Spinal cord (tissue), 10 donors: ENCODE measurements around the gene GOLGA6L7. TPM values are rescaled to one million over a fixed set of nuclear protein-coding genes. Genes with fewer than 3 reads are reported as not detected.
"Not testable (repeated sequence)": the region's sequence is repeated elsewhere in the genome, so short reads cannot be mapped to it uniquely, and the experiment has no call there.

ENCODE experiments used
- DNase-seq, 6 donors: peaks; one replicate each; pipeline versions ENCODE4 v3.0.0 to v3.0.0-alpha.2; 2013 to 2015; ENCODE audit warnings: low spot score in 6 of 6, low read depth in 4 of 6
- H3K27ac ChIP-seq: one replicate; pipeline ENCODE4 v1.5.1; 2013; ENCODE audit warnings: low read depth, low read length, control low read depth
- H3K27me3 ChIP-seq: one replicate; pipeline ENCODE4 v1.6.1; 2013; ENCODE audit warnings: low read length; ENCODE audit not compliant: control insufficient read depth, insufficient read depth
- H3K36me3 ChIP-seq: one replicate; pipeline ENCODE4 v1.6.1; 2013; ENCODE audit warnings: low read length; ENCODE audit not compliant: control insufficient read depth, insufficient read depth
- H3K4me1 ChIP-seq: one replicate; pipeline ENCODE4 v1.6.1; 2013; ENCODE audit warnings: low read length; ENCODE audit not compliant: control insufficient read depth, insufficient read depth
- H3K4me3 ChIP-seq: one replicate; pipeline ENCODE4 v1.5.1; 2013; ENCODE audit warnings: low read depth, low read length, control low read depth
- H3K9me3 ChIP-seq: one replicate; pipeline ENCODE4 v1.6.1; 2013; ENCODE audit warnings: low read length; ENCODE audit not compliant: control insufficient read depth, insufficient read depth
- WGBS: methylation state at CpG from one replicate; pipeline ENCODE4 v1.1.5; 2013; ENCODE audit warnings: missing lambda C conversion rate; ENCODE audit not compliant: insufficient coverage; 5-methylcytosine and 5-hydroxymethylcytosine counted together
- long read RNA-seq, 4 donors: transcript quantifications; one replicate each; lab custom pipeline, GENCODE V29; 2026
- polyA plus RNA-seq, 2 donors: library from polyadenylated mRNA; unstranded; fragments of 120-200 nt; gene quantifications; one replicate each; pipeline ENCODE4 v1.2.1, GENCODE V29; 2013; ENCODE audit not compliant: insufficient read length in 2 of 2
- total RNA-seq, 2 donors: library from RNA; depleted of rRNA in 1 of 2; stranded (reverse); fragments of 120-200 nt in 1 of 2; fragments of >200 nt in 1 of 2; gene quantifications; one replicate each; pipeline versions ENCODE4 v1.2.3 to v1.2.4, GENCODE V29; 2013 to 2014
- donor health status: healthy.

The GOLGA6L7 gene, protein sequence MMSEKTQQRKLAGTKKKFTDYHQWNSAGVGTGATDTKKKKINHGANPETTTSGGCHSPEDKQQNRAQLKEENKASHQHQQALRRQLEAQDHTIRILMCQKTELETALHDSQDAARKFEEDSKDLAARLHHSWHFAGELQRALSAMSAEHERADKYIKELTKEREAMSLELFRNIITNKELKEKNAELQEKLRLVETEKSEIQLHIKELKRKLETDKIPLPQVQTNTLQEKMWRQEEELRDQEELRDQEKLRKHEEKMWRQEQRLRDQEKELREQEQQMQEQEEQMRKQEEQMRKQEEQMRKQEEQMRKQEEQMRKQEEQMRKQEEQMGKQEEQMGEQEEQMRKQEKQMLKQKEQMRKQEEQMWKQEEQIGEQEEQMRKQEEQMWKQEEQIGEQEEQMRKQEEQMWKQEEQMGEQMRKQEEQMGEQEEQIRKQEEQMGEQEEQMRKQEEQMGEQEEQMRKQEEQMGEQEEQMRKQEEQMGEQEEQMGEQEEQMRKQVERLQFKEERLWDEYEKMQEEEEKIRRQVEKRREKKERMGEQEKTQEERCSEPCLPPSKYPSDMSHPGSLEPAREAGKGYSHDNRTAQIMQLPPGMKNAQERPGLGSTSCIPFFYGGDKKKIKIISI
- total RNA-seq (not detected), polyA plus RNA-seq (1 to 10 TPM; 1.5 to 4.7 TPM)
- long read RNA-seq, donor 1 = 0 reads
- long read RNA-seq, donor 2 = 0 reads
- long read RNA-seq, donor 3 = 0 reads
- long read RNA-seq, donor 4 = 0 reads

DNA sequence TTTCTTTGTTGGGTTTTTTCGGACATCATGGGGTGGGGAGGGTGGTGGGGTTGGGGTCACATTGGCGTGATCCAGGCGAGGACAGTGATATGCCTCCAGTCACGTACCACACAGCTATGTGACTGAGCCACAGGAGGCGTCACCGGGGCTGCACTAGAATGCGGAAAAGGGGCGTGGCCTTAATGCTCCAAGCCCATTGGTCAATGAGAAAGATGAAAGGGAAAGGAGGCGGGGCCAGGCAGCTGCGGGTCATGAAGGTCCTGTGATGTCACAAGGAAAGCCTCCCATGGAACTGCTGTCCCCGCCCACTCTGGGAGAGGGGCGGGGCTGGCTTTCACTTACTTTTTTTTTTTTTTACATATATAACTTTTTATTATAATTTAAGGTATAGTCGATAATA lies at the start of gene GOLGA6L7:
GOLGA6L7 (minus strand) TSS at position 124 of the 400 bp plus-strand sequence; CDS start at position 29, 95 bp downstream.
- H3K9me3 ChIP-seq, H3K4me1 ChIP-seq, DNase-seq, H3K27ac ChIP-seq, H3K27me3 ChIP-seq, H3K36me3 ChIP-seq, H3K4me3 ChIP-seq: not testable (repeated sequence)
- WGBS = 100% methylated on average over 6 of the region's 13 CpGs

DNA sequence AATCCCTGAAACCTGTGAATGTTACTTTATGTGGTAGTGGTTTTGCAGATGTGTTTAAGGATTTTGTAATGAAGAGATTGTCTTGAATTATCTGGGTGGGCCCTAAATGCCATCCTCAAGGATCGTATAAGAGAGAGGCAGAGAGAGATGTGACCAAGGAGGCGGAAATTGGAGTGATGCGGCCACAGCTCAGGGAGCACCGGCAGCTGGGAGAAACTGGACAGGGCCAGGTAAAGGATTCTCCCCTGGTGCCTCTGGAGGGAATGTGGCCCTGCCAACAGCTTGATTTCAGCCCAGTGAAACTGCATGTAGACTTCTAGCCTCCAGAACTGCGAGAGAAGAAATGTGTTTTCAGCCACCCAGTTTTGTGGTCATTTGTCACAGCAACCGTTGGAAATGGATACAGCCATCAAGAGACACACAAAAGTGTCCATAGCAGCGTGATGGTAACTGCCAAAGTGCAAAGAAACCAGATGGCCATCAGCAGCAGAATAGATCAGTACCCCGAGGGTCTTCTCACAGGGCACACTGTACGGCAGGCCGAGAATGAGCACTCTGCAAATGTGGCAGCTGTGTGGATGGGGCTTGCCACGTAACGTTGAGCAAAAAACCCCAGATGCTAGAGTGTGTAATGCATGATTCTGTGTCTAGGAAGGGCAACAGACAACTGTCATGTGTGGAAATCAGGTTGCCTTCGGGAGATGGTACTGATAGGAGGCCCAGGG lies 49.6 kb upstream of the GOLGA6L7 start:
- no peak overlapping the region for H3K4me3 ChIP-seq
- 53% methylated on average over 13 of the region's 13 CpGs for WGBS

DNA sequence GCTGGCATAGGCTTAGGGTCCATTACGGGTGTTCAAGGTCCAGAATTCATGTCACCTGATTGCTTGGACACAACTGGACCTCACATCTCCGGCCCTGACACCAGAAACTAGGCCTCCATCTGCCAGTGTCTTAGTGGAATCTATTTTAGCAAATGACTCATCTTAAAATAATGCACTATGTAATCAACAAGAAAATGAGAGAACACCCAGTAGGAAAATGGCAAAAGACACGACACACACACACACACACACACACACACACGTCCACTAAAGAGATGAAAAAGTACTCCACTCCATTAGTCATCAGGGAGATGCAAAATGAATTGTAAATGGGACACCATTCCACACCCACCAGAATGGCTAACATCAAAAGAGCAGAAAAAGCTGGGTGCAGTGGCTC lies 48.5 kb upstream of the GOLGA6L7 start:
- peaks cover 19% of the 10 kb centered on the region for H3K36me3 ChIP-seq
- no peak for DNase-seq
- no peaks in the 10 kb centered on the region for H3K9me3 ChIP-seq
- WGBS = 100% methylated on average over 1 of the region's 4 CpGs
- no peak overlapping the region for H3K4me3 ChIP-seq
- peaks cover 53% of the 10 kb centered on the region for H3K4me1 ChIP-seq
- H3K27ac ChIP-seq = no peak overlapping the region
- no peaks in the 10 kb centered on the region for H3K27me3 ChIP-seq

More for the DNA sequence above, 49.6 kb upstream of the GOLGA6L7 start:
- Histone ChIP-seq H3K27me3 (no peaks in the 10 kb centered on the region), H3K4me1 (peaks cover 53% of the 10 kb centered on the region), H3K9me3 (no peaks in the 10 kb centered on the region), H3K27ac (no peak overlapping the region), H3K36me3 (peaks cover 19% of the 10 kb centered on the region)
- peak in 1 of 6 donors; percentile 78 for DNase-seq

DNA sequence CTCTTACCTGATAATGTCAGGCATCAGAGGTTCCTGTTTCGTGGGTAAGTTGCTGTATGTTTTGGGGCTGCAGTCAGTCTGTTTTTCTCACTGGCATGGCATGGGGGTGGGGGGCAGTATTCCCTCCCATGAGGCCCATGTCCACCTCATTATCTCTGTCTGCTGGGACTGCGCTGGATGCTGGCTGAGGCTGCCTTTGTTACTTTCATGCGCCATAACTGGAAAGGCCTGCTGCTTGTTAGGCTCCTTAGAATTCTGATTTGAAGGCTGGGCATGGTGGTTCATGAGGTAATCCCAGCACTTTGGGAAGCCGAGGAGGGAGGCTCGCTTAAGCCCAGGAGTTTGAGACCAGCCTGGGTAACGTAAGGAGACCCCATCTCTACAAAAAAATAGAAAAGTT lies 47.1 kb upstream of the GOLGA6L7 start:
- Histone ChIP-seq H3K36me3 (peaks cover 14% of the 10 kb centered on the region), H3K27me3 (no peaks in the 10 kb centered on the region), H3K9me3 (no peaks in the 10 kb centered on the region), H3K4me1 (peaks cover 41% of the 10 kb centered on the region), H3K4me3 (no peak overlapping the region), H3K27ac (no peak overlapping the region)
- no peak for DNase-seq
- WGBS = 100% methylated on average over 2 of the region's 6 CpGs

DNA sequence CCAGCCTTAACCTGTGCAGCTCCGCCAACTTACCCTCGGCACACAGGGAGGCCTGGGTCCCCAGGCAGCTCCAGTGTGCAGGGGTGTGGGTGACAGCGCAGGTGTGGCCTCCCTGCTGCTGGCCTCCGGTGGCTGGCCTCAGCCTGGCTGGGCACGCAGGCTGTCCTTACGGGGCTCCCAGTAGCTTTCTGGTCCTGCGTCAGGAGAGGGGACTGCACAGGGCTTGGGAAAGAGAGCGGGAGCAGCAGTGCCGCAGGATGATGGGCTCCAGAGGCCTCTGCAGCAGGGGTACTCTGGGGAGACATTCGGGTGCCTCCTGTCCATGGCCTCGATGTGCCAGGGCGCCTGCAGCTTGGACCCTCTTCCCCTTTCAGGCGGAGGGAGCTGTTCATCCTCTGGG lies 46.7 kb upstream of the GOLGA6L7 start:
- peaks cover 37% of the 10 kb centered on the region for H3K4me1 ChIP-seq
- H3K27ac ChIP-seq = no peak overlapping the region
- H3K27me3 ChIP-seq = no peaks in the 10 kb centered on the region
- 78% methylated on average over 12 of the region's 13 CpGs for WGBS
- H3K9me3 ChIP-seq = no peaks in the 10 kb centered on the region
- DNase-seq = no peak
- H3K36me3 ChIP-seq = peaks cover 12% of the 10 kb centered on the region
- no peak overlapping the region for H3K4me3 ChIP-seq

DNA sequence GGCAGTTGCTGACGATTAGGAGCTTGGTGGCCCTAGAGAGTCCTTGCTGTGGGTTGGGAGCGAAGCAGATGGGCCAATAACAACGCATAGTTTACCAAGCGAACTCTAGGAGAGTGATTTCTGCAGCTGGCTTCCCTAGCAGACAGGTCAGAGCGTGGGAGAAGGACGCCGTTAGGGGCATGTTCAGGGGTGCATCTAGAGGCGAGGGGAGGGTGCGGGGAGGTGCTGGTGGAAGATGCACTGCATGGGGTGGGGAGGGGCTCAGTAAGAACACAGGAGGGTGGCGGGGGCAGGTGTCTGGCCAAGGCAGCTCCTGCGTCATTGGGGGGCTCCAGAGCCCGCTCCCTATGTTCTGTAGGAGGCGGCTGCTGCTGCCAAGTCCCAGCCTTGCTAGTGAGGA lies 46.2 kb upstream of the GOLGA6L7 start:
- H3K4me1 ChIP-seq = peaks cover 41% of the 10 kb centered on the region
- WGBS = 76% methylated on average over 13 of the region's 13 CpGs
- H3K9me3 ChIP-seq = no peaks in the 10 kb centered on the region
- H3K36me3 ChIP-seq = peaks cover 10% of the 10 kb centered on the region
- H3K4me3 ChIP-seq = no peak overlapping the region
- H3K27ac ChIP-seq = no peak overlapping the region
- DNase-seq = no peak
- no peaks in the 10 kb centered on the region for H3K27me3 ChIP-seq

DNA sequence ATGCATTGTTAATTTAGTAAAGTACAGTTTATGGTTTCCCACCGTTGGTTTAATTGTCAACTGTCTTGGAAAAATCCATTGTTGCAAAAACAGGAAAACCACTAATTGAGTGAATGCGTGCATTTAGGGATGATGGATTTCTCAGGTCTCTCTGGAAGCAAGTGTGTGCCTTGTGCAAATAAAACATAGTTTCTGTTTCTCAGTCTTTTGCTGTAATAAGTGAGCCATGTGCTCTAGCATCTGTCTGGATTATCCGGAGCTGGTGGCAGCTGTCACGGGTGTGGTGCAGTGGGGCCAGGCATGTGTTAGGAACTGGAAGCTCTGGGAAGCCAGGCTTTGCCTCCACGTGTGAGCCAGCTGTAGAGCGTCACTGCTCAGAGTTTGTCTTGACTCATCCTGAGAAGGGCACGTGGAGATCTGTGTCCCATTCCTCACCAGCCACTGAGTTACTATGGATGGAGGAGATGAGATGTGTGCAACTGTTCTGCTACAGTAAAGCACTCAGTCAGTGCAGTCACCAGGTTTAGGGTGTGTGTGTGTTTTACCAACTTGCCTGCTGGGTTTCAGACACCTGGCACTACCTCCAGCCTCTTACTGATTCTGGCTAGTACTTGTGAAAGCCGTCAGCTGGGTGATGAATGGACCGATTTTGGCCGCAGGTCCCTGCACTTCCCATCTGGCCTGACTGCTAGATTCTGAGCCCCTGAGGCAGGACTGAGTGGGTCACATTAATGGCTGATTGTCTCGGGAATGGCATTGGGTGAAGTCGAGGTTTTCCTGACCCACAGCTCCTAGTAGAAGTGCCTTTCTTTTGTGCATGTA lies 44.6 kb upstream of the GOLGA6L7 start:
- H3K27ac ChIP-seq = no peak overlapping the region
- no peaks in the 10 kb centered on the region for H3K9me3 ChIP-seq
- no peaks in the 10 kb centered on the region for H3K27me3 ChIP-seq
- DNase-seq = peak in 2 of 6 donors; percentile 56 to 58
- H3K4me3 ChIP-seq = no peak overlapping the region
- H3K36me3 ChIP-seq = peaks cover 16% of the 10 kb centered on the region
- 36% methylated on average over 12 of the region's 12 CpGs for WGBS
- peaks cover 45% of the 10 kb centered on the region for H3K4me1 ChIP-seq

DNA sequence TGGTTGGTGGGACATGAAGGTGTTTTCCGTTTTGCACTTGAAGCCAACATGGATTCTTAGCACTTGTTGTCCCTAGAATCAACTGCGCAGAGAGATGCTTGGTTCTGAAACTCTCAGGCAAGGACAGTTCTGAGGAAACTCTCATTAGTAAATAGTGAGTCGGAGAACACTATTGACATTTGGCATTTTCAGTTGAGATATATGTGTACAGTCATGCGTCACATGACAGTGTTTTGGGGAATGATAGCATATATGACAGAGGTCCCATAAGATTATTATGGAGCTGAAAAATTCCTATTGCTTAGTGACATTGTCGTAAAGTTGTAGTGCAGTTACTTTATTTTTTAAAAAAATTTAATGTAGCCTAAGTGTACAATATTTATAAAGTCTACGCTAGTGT lies 43.1 kb upstream of the GOLGA6L7 start:
- H3K9me3 ChIP-seq = no peaks in the 10 kb centered on the region
- H3K4me1 ChIP-seq = peaks cover 55% of the 10 kb centered on the region
- DNase-seq = no peak
- no peak overlapping the region for H3K27ac ChIP-seq
- H3K4me3 ChIP-seq = no peak overlapping the region
- 94% methylated on average over 4 of the region's 6 CpGs for WGBS
- H3K27me3 ChIP-seq = no peaks in the 10 kb centered on the region
- peaks cover 16% of the 10 kb centered on the region for H3K36me3 ChIP-seq
